H1 (cell line): ENCODE results near the gene DEPDC4. TPM values are rescaled to one million over a fixed set of nuclear protein-coding genes. Genes with fewer than 3 reads are reported as not detected.

Experiments used
- CTCF ChIA-PET: fragments of 300-600 bp; sonication (Branson Sonifier 250); formaldehyde crosslinking; loops from one replicate; lab custom pipeline; 2021; ENCODE audit not compliant: partially characterized antibody; lab: Charles Lee
- POLR2A ChIA-PET: fragments of 300-600 bp; sonication (Branson Sonifier 250); formaldehyde crosslinking; loops from one replicate; lab custom pipeline; 2021; ENCODE audit warnings: inconsistent platforms; ENCODE audit not compliant: partially characterized antibody; lab: Charles Lee
- DNase-seq, 2 experiments: peaks; one replicate each; pipeline versions ENCODE4 v3.0.0 to v3.0.0-alpha.2; 2010 to 2022; ENCODE audit warnings: low spot score in 2 of 2, low read depth in 1 of 2, mixed read lengths in 1 of 2
- FAIRE-seq: peaks from 2 replicates; lab custom pipeline; 2011; peaks lifted over from hg19 to GRCh38; lab: Jason Lieb, UNC
- H2AFZ ChIP-seq: 2 replicates; pipeline ENCODE4 v1.8.1; 2012; ENCODE audit warnings: low read length, inconsistent platforms
- H2AK5ac ChIP-seq: 2 replicates; pipeline ENCODE4 v1.6.1; 2013; ENCODE audit warnings: low read depth, low read length
- H2BK120ac ChIP-seq: replicated peaks from 2 replicates; pipeline ENCODE3; 2013; ENCODE audit warnings: low read depth, low read length, inconsistent platforms
- H2BK12ac ChIP-seq: 2 replicates; pipeline ENCODE4 v1.6.1; 2013; ENCODE audit warnings: low read depth, low read length
- H2BK15ac ChIP-seq: 2 replicates; pipeline ENCODE4 v1.6.1; 2013; ENCODE audit warnings: low read length
- H2BK20ac ChIP-seq: 2 replicates; pipeline ENCODE4 v1.6.1; 2013; ENCODE audit warnings: low read length
- H2BK5ac ChIP-seq: 2 replicates; pipeline ENCODE4 v1.6.1; 2013; ENCODE audit warnings: low read depth, low read length
- H3K14ac ChIP-seq: 2 replicates; pipeline ENCODE4 v1.6.1; 2013; ENCODE audit warnings: inconsistent platforms; ENCODE audit not compliant: insufficient read length
- H3K18ac ChIP-seq: 2 replicates; pipeline ENCODE4 v1.6.1; 2013; ENCODE audit warnings: low read length; ENCODE audit errors: extremely low read depth
- H3K23ac ChIP-seq: 2 replicates; pipeline ENCODE4 v1.6.1; 2013; ENCODE audit warnings: inconsistent platforms; ENCODE audit not compliant: insufficient read length
- H3K23me2 ChIP-seq: 2 replicates; pipeline ENCODE4 v1.6.1; 2013; ENCODE audit warnings: low read depth, low read length
- H3K27ac ChIP-seq: 2 replicates; pipeline ENCODE4 v1.6.1; 2011; ENCODE audit warnings: low read depth, low read length, inconsistent platforms
- H3K27me3 ChIP-seq, 4 experiments: replicated peaks in 1 of 4; 1 replicate in 1 of 4; 2 replicates in 3 of 4; pipeline versions ENCODE4 v1.6.1 to v1.8.1; 2011 to 2013; ENCODE audit warnings: low read length in 3 of 4, mild to moderate bottlenecking in 3 of 4, inconsistent platforms in 2 of 4, mixed read lengths in 2 of 4, moderate library complexity in 1 of 4; ENCODE audit not compliant: control insufficient read depth in 3 of 4, insufficient read depth in 3 of 4; ENCODE audit errors: extremely low read depth in 1 of 4
- H3K36me3 ChIP-seq, 4 experiments: 2 replicates each; pipeline versions ENCODE4 v1.6.1 to v1.8.1; 2011 to 2013; ENCODE audit warnings: mild to moderate bottlenecking in 4 of 4, low read length in 3 of 4, moderate library complexity in 2 of 4, control low read depth in 1 of 4, inconsistent platforms in 1 of 4; ENCODE audit not compliant: insufficient read depth in 4 of 4, control insufficient read depth in 2 of 4
- H3K4ac ChIP-seq: replicated peaks from 2 replicates; pipeline ENCODE3; 2013; ENCODE audit warnings: low read length, low read depth, mixed read lengths, inconsistent platforms; ENCODE audit not compliant: insufficient read length
- H3K4me1 ChIP-seq, 4 experiments: replicated peaks in 1 of 4; 1 replicate in 1 of 4; 2 replicates in 3 of 4; pipeline versions ENCODE4 v1.6.1 to v1.8.1; 2011 to 2013; ENCODE audit warnings: low read length in 3 of 4, inconsistent platforms in 2 of 4, mixed read lengths in 1 of 4; ENCODE audit not compliant: insufficient read depth in 4 of 4, control insufficient read depth in 3 of 4
- H3K4me2 ChIP-seq, 2 experiments: 2 replicates each; pipeline versions ENCODE4 v1.6.1 to v1.8.1; 2011 to 2013; ENCODE audit warnings: low read depth in 2 of 2, low read length in 2 of 2, control low read depth in 1 of 2, inconsistent platforms in 1 of 2, mild to moderate bottlenecking in 1 of 2; ENCODE audit not compliant: insufficient read depth in 1 of 2
- H3K4me3 ChIP-seq, 4 experiments: fragments of 200-600, 300-600 bp in 1 of 4; sonication (generic), shearing (Covaris generic), sonication (Bioruptor Twin) in 1 of 4; 2 replicates each; pipeline versions ENCODE4 v1.5.1 to v1.8.1; 2011 to 2016; ENCODE audit warnings: low read length in 4 of 4, low read depth in 3 of 4, control low read depth in 2 of 4, inconsistent platforms in 2 of 4, mild to moderate bottlenecking in 2 of 4, mixed read lengths in 1 of 4, moderate library complexity in 1 of 4; ENCODE audit not compliant: insufficient read depth in 2 of 4; ENCODE audit errors: extremely low read depth in 1 of 4
- H3K56ac ChIP-seq: replicated peaks from 2 replicates; pipeline ENCODE3; 2013; ENCODE audit warnings: low read depth, mild to moderate bottlenecking, mixed read lengths, low read length, inconsistent platforms; ENCODE audit not compliant: insufficient read length
- H3K79me1 ChIP-seq: 2 replicates; pipeline ENCODE4 v1.6.1; 2013; ENCODE audit warnings: low read depth, low read length, control low read depth
- H3K79me2 ChIP-seq, 2 experiments: 2 replicates each; pipeline versions ENCODE4 v1.6.1 to v1.8.1; 2012 to 2013; ENCODE audit warnings: low read length in 2 of 2, mild to moderate bottlenecking in 2 of 2, inconsistent platforms in 1 of 2; ENCODE audit not compliant: insufficient read depth in 2 of 2, control insufficient read depth in 1 of 2
- H3K9ac ChIP-seq, 4 experiments: replicated peaks in 1 of 4; 1 replicate in 1 of 4; 2 replicates in 3 of 4; pipeline versions ENCODE4 v1.6.1 to v1.8.1; 2011 to 2013; ENCODE audit warnings: low read depth in 3 of 4, low read length in 3 of 4, control low read depth in 2 of 4, mild to moderate bottlenecking in 2 of 4, moderate library complexity in 2 of 4, inconsistent platforms in 1 of 4; ENCODE audit errors: extremely low read depth in 1 of 4
- H3K9me3 ChIP-seq, 2 experiments: 2 replicates each; pipeline versions ENCODE4 v1.6.1 to v1.8.1; 2012 to 2013; ENCODE audit warnings: mild to moderate bottlenecking in 2 of 2, moderate library complexity in 2 of 2, control low read depth in 1 of 2, inconsistent platforms in 1 of 2, low read depth in 1 of 2, low read length in 1 of 2, mixed read lengths in 1 of 2; ENCODE audit not compliant: insufficient read depth in 2 of 2
- H4K20me1 ChIP-seq, 2 experiments: replicated peaks in 1 of 2; 2 replicates each; pipeline versions ENCODE3 to v1.8.1; 2011 to 2013; ENCODE audit warnings: inconsistent platforms in 2 of 2, low read length in 2 of 2, mild to moderate bottlenecking in 1 of 2; ENCODE audit not compliant: insufficient read depth in 2 of 2, control insufficient read depth in 1 of 2
- H4K5ac ChIP-seq: 2 replicates; pipeline ENCODE4 v1.6.1; 2013; ENCODE audit warnings: low read length, low read depth, mixed read lengths, inconsistent platforms; ENCODE audit not compliant: insufficient read length
- H4K8ac ChIP-seq: 2 replicates; pipeline ENCODE4 v1.8.0; 2013; ENCODE audit warnings: mild to moderate bottlenecking, moderate library complexity, low read length, inconsistent platforms; ENCODE audit not compliant: insufficient read depth; ENCODE audit errors: extremely low read depth
- H4K91ac ChIP-seq: replicated peaks from 2 replicates; pipeline ENCODE3; 2013; ENCODE audit warnings: low read length, mixed read lengths, inconsistent platforms; ENCODE audit not compliant: insufficient read length
- SIRT6 ChIP-seq: IDR thresholded peaks from one replicate; pipeline ENCODE4 v1.7.1; 2012; ENCODE audit warnings: low read length, inconsistent platforms
- SUZ12 ChIP-seq: fragments of 200-600 bp; sonication (generic); IDR thresholded peaks from 2 replicates; pipeline ENCODE4 v1.6.1; 2012; ENCODE audit warnings: mild to moderate bottlenecking, inconsistent platforms, low read length, moderate library complexity, mixed read lengths
- WGBS, 2 experiments: shearing (Covaris generic) in 1 of 2; methylation state at CpG; one replicate each; pipeline versions ENCODE4 v1.1.6 to v1.1.7; 2013 to 2015; ENCODE audit warnings: low lambda C conversion rate in 2 of 2, mixed read lengths in 2 of 2, inconsistent platforms in 1 of 2, low coverage in 1 of 2, missing lambda C conversion rate in 1 of 2; ENCODE audit not compliant: insufficient replicate concordance in 2 of 2, insufficient coverage in 1 of 2, insufficient read length in 1 of 2; ENCODE audit errors: extremely low coverage in 1 of 2, missing lambda C conversion rate in 1 of 2; 5-methylcytosine and 5-hydroxymethylcytosine counted together
- polyA plus RNA-seq, 7 experiments: library from polyadenylated mRNA; depleted of rRNA in 3 of 7; stranded (reverse) in 5 of 7; unstranded in 2 of 7; fragments of >200 nt in 5 of 7; fragments of 200-250 nt in 2 of 7; gene quantifications; 1 replicate in 5 of 7; 2 replicates in 1 of 7; 4 replicates in 1 of 7; pipeline versions ENCODE4 v1.2.1 to v1.2.3, GENCODE V29; 2011 to 2013; ENCODE audit warnings: missing spikeins in 2 of 7, mixed read lengths in 2 of 7
- total RNA-seq: library from RNA; stranded (reverse); fragmentation: NEBNext Ultra II Directional; extraction: Animal tissue kit (Norgen Biotek cat#: 25700); gene quantifications from 2 replicates; pipeline ENCODE4 v1.2.1, GENCODE V29; 2021

The DEPDC4 gene
- total and polyA plus RNA-seq, 2 of the 8 experiments (the other 6 are each of a cell fraction or from before 2014, with no cell fraction given): 0.80 to 3.8 TPM

DNA sequence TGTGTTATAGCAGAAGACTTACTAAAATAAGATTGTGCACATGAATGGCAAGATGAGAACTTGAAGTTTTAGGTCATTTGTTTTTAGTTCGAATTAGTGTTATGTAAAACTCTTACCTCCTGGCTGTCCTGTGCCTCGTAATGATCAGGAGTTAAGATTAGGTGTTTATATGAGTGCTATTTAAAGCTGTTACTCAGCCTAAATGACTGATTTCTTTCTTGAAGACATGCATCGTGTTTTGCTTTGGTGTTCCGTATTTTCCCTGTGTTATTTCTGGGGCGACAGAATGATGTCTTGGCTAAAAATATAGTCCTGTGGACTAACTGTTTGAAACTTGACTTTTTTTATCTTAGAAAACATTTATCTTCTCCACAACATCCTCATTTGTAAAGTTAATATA is 22.2 kb upstream of the DEPDC4 start:
- H3K14ac ChIP-seq: no peak overlapping the region
- no peak overlapping the region for H3K4me2 ChIP-seq
- no peak overlapping the region for H3K18ac ChIP-seq
- H3K4me1 ChIP-seq: no peaks in the 10 kb centered on the region
- CTCF ChIA-PET: interaction anchor here (0.6 to 1.6 kb wide), 4 partner anchors 13 to 373 kb away, joined by 3 to 6 read pairs (median 3); no protein-coding TSS in a partner anchor
- no peak overlapping the region for H2AK5ac ChIP-seq
- H2AFZ ChIP-seq: no peak overlapping the region
- H2BK15ac ChIP-seq: no peak overlapping the region
- H2BK20ac ChIP-seq: no peak overlapping the region
- H4K8ac ChIP-seq: no peak overlapping the region
- H3K27me3 ChIP-seq: no peaks in the 10 kb centered on the region
- 95% methylated on average over 5 of the region's 5 CpGs; no CpG with 5 or more reads in 1 of the 2 experiments for WGBS, 2 experiments
- H2BK5ac ChIP-seq: no peak overlapping the region
- H3K36me3 ChIP-seq: peaks cover 0 to 26% (median 8%) of the 10 kb centered on the region in 4 experiments; a peak in 4 of 8 replicates
- H3K23me2 ChIP-seq: no peaks in the 10 kb centered on the region; the same call in 1 of the 2 replicates
- POLR2A ChIA-PET: no interaction called here
- DNase-seq (no peak), FAIRE-seq (no peak)
- H2BK12ac ChIP-seq: no peak overlapping the region
- H3K79me2 ChIP-seq: no peaks in the 10 kb centered on the region
- H3K56ac ChIP-seq: no peak overlapping the region
- H4K91ac ChIP-seq: no peak overlapping the region
- no peak overlapping the region for H2BK120ac ChIP-seq
- H4K5ac ChIP-seq: no peak overlapping the region
- H3K9me3 ChIP-seq: no peaks in the 10 kb centered on the region; a peak in 1 of 4 replicates
- H3K23ac ChIP-seq: no peak overlapping the region
- no peaks in the 10 kb centered on the region for H4K20me1 ChIP-seq
- H3K79me1 ChIP-seq: no peaks in the 10 kb centered on the region
- H3K9ac ChIP-seq: no peak overlapping the region
- TF ChIP-seq SUZ12: no peak
- no peak for TF ChIP-seq SIRT6
- no peak overlapping the region for H3K27ac ChIP-seq
- no peak overlapping the region for H3K4ac ChIP-seq
- no peak overlapping the region for H3K4me3 ChIP-seq
